Ascending aorta (tissue), 2 donors: Measurements from ENCODE around the gene SNCB. TPM values are rescaled to one million over a fixed set of nuclear protein-coding genes. Genes with fewer than 3 reads are reported as not detected.

ENCODE experiments used
- DNase-seq, 2 donors: peaks; one replicate each; pipeline ENCODE4 v3.0.0-alpha.2; 2019; ENCODE audit warnings: low spot score in 2 of 2
- H3K27ac ChIP-seq, 2 donors: fragments of 200-600 bp; sonication (generic); one replicate each; pipeline ENCODE4 v1.5.1; 2016 to 2017; ENCODE audit warnings: mild to moderate bottlenecking in 1 of 2
- H3K27me3 ChIP-seq: fragments of 200-600 bp; sonication (generic); one replicate; pipeline ENCODE4 v1.5.1; 2017
- H3K36me3 ChIP-seq, 2 donors: fragments of 200-600 bp; sonication (generic); one replicate each; pipeline ENCODE4 v1.5.1; 2016
- H3K4me1 ChIP-seq, 2 donors: fragments of 200-600 bp; sonication (generic); one replicate each; pipeline ENCODE4 v1.5.1; 2016 to 2017; ENCODE audit warnings: mild to moderate bottlenecking in 1 of 2
- H3K4me3 ChIP-seq, 2 donors: fragments of 200-600 bp; sonication (generic); one replicate each; pipeline ENCODE4 v1.5.1; 2016 to 2017; ENCODE audit warnings: mild to moderate bottlenecking in 1 of 2
- H3K9me3 ChIP-seq, 2 donors: fragments of 200-600 bp; sonication (generic); one replicate each; pipeline ENCODE4 v1.5.1; 2016
- CTCF ChIP-seq, 3 experiments: fragments of 200-600 bp in 2 of 3; fragments of 450-650 bp in 1 of 3; sonication (generic) in 2 of 3; IDR thresholded peaks; one replicate each; pipeline ENCODE4 v1.5.1; 2016 to 2019; ENCODE audit warnings: antibody characterized with exemption in 3 of 3, mild to moderate bottlenecking in 1 of 3, moderate library complexity in 1 of 3
- intact Hi-C: fragments of 100-400 bp; cut with DNase I; formaldehyde crosslinking; loops from one replicate; pipeline ENCODE4 v1.15.1; 2023
- total RNA-seq: library from RNA; depleted of rRNA; stranded (reverse); fragments of >200 nt; gene quantifications from one replicate; pipeline ENCODE4 v1.1.0, GENCODE V29; 2016

SNCB gene
- total RNA-seq, 1 donor from 2014 or later: not detected

- Histone ChIP-seq H3K4me3 (peak overlapping the region; percentile 52 to 61), H3K4me1 (peaks cover 5 to 13% of the 10 kb centered on the region in 2 donors), H3K27ac (no peak overlapping the region), H3K36me3 (no peaks in the 10 kb centered on the region), H3K27me3 (peaks cover 20% of the 10 kb centered on the region), H3K9me3 (no peaks in the 10 kb centered on the region)
- no peak for TF ChIP-seq CTCF (IDR thresholded peaks at IDR 0.05)
- intact Hi-C loops: no loop called here
- DNase-seq: no peak
These were observed 418 bp upstream of the SNCB start for GRCh38 chr5:176630681-176631222.

- H3K9me3 ChIP-seq: no peaks in the 10 kb centered on the region
- no peak overlapping the region for H3K27ac ChIP-seq
- H3K36me3 ChIP-seq: no peaks in the 10 kb centered on the region
- intact Hi-C loops: no loop called here
- peaks cover 5 to 13% of the 10 kb centered on the region in 2 donors for H3K4me1 ChIP-seq
- no peak for DNase-seq
- H3K27me3 ChIP-seq: peaks cover 20% of the 10 kb centered on the region
- H3K4me3 ChIP-seq: peak overlapping the region; percentile 52 to 61
- TF ChIP-seq CTCF (IDR thresholded peaks at IDR 0.05): no peak
These were observed 949 bp downstream of the SNCB start for GRCh38 chr5:176629317-176629852.

- H3K9me3 ChIP-seq: no peaks in the 10 kb centered on the region
- no peak overlapping the region for H3K4me3 ChIP-seq
- intact Hi-C loops: no loop called here
- peaks cover 20% of the 10 kb centered on the region for H3K27me3 ChIP-seq
- no peak overlapping the region for H3K27ac ChIP-seq
- no peaks in the 10 kb centered on the region for H3K36me3 ChIP-seq
- DNase-seq: no peak
- no peak for TF ChIP-seq CTCF (IDR thresholded peaks at IDR 0.05)
- peaks cover 5 to 13% of the 10 kb centered on the region in 2 donors for H3K4me1 ChIP-seq
These were observed 1.7 kb downstream of the SNCB start for GRCh38 chr5:176628406-176629228.

- TF ChIP-seq CTCF (IDR thresholded peaks at IDR 0.05): no peak
- no peak for DNase-seq
- Histone ChIP-seq H3K27me3 (peaks cover 20% of the 10 kb centered on the region), H3K36me3 (no peaks in the 10 kb centered on the region), H3K4me1 (peaks cover 5 to 13% of the 10 kb centered on the region in 2 donors), H3K4me3 (no peak overlapping the region), H3K9me3 (no peaks in the 10 kb centered on the region), H3K27ac (no peak overlapping the region)
- intact Hi-C loops: no loop called here
These were observed 2.8 kb downstream of the SNCB start for GRCh38 chr5:176627582-176627981.

- intact Hi-C loops: no loop called here
- Histone ChIP-seq H3K9me3 (no peaks in the 10 kb centered on the region), H3K36me3 (no peaks in the 10 kb centered on the region), H3K4me1 (peaks cover 5 to 13% of the 10 kb centered on the region in 2 donors), H3K4me3 (no peak overlapping the region), H3K27ac (no peak overlapping the region), H3K27me3 (peaks cover 20% of the 10 kb centered on the region)
- TF ChIP-seq CTCF (IDR thresholded peaks at IDR 0.05): no peak
- DNase-seq: no peak
These were observed 3.5 kb downstream of the SNCB start for GRCh38 chr5:176626876-176627236.
